Muscle of arm (tissue), 12 donors: Measurements from ENCODE around the gene INTS11. TPM values are rescaled to one million over a fixed set of nuclear protein-coding genes. Genes with fewer than 3 reads are reported as not detected.

ENCODE experiments used
- DNase-seq: peaks from one replicate; pipeline ENCODE4 v3.0.0-alpha.2; 2013
- polyA plus RNA-seq, 12 donors: library from polyadenylated mRNA; unstranded; fragments of 120-200 nt; gene quantifications; one replicate each; pipeline ENCODE4 v1.2.1, GENCODE V29; 2013; ENCODE audit not compliant: insufficient read length in 12 of 12

Gene INTS11
- polyA plus RNA-seq, 12 donors = 60.1 to 138 (median 75.5) TPM; not detected in 1

DNA sequence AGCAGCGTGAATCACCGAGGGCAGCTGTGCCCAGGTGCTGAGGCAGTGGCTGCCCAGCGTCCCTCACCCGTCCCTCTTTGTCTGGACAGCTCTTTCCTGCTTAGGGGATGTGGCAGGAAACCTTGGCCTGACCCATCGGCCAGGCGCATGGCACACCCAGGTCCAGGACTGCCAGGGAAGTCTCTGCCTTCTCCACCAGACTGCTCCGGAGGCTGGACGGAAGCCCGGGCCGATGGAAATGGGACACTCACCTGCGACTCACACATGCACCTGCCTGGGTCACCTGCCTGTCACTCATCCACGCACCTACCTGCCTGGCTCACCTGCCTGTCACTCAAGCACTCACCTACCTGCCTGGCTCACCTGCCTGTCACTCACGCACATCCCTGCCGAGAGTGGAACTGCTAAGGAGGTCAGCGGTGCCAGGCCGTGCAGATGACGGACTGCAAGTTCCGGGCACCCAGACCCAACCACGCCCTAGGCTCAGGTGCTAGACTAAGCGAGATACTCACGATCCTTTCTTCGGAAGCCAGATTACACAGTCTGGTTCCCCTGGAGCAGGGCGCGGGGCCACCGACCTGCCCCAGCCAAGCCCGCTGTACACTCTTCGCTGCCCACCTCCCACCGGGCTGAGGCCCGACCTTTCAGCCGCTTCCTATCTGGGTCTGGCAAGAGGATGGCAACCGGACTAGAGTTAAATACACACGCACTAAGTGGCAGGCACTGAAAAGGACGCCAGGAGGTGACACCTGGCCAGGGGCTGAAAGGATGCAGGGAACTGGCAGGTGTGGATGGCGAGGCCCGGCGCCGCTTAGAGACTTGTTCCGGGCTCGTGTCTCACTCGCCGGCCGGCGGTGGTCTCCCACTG is 51.9 kb downstream of the INTS11 start:
- DNase-seq = no peak

GRCh38 chr1:1270813-1271212 is 53.6 kb downstream of the INTS11 start:
- DNase-seq = no peak

GRCh38 chr1:1268284-1268682 is 56.2 kb downstream of the INTS11 start:
- no peak for DNase-seq

DNA sequence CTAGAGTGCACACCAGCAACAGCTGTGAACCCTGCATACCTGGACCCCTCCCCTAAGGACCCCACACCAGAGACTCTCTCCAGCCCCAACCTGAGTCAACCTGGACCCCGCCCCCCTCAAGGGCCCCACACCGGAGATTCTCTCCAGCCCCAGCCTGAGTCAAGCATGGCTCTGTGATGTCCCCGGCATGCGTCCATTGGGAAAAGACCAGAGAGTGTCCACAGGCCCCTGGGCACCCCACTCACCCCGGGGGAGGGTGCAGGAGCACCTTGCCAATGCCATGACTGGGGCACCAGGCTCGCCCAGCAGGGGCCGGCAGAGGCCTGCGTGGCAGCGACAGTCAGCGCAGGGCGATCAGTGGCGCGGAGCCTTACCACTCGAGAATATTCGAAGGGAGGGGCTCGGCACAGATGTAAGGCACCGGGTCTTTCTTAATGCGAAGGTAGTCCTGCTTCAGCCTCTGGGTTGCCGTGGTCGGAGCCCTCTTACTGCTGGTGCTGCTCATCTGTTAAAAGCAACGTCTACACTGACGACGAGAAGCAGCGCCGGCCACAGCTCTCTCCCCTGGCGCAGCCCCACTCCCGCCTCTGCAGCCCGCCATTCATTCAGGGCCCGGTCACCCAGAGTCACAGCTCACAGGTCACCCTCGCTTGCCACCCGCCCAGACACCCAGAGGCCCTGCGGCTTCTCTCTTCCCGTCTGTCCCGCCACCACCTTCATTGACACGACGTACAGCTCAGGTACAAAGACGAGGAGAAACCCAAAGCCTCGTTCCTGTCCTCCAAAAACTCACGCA is 56.8 kb downstream of the INTS11 start:
- DNase-seq = no peak

- no peak for DNase-seq
Measured at GRCh38 chr1:1264868-1265272, 59.6 kb downstream of the INTS11 start.

GRCh38 chr1:1264026-1264425 is 60.4 kb downstream of the INTS11 start:
- DNase-seq = no peak

DNA sequence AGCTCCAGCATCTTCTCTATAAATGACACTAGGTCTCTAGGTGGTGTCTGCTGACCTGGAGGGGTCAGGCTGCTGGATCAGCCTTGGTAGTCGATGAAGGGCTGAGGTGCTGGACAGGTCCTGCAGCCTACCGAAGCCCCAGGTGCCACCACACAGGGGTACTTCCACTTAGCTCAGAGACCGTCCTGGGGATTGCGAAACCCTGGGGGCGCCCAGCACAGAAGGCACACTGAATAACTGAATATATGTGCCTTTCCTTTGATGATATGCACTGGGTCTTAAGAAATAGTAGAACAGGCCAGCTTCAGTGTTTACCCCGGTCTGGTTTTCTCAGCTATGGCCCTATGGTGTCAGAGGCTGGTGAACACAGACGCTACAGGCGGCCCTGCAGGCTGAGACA is 61.7 kb downstream of the INTS11 start:
- no peak for DNase-seq

GRCh38 chr1:1262071-1262470 is 62.4 kb downstream of the INTS11 start:
- DNase-seq = no peak

Other genes starting within 250 kb of the INTS11 start
- gene C1orf159, start 208.6 kb downstream of the INTS11 start, polyA plus RNA-seq = 10 to 100 TPM in 1 of 12 donors, 1 to 10 TPM in 10, not detected in 1; 3.5 to 11.4 (median 5.6) TPM
- under 1 TPM in 7 of 12 donors, not detected in 5; 0.10 to 0.72 (median 0.33) TPM for gene TTLL10, start 150.8 kb downstream of the INTS11 start, polyA plus RNA-seq
- 1 to 10 TPM in 9 of 12 donors, under 1 TPM in 1, not detected in 2; 0.87 to 4.2 (median 2.6) TPM for gene TNFRSF18, start 118.1 kb downstream of the INTS11 start, polyA plus RNA-seq
- 1 to 10 TPM in 10 of 12 donors, not detected in 2; 1.1 to 2.5 (median 1.7) TPM for gene TNFRSF4, start 110.5 kb downstream of the INTS11 start, polyA plus RNA-seq
- gene SDF4, start 92.7 kb downstream of the INTS11 start, polyA plus RNA-seq = 100 to 1,000 TPM in 2 of 12 donors, 10 to 100 TPM in 9, not detected in 1; 71.1 to 160 (median 81.8) TPM
- 100 to 1,000 TPM in 1 of 12 donors, 10 to 100 TPM in 11; 12.3 to 155 (median 16.1) TPM for gene B3GALT6, start 92.4 kb downstream of the INTS11 start, polyA plus RNA-seq
- gene C1QTNF12, start 77.9 kb downstream of the INTS11 start, polyA plus RNA-seq = 1 to 10 TPM in 10 of 12 donors, not detected in 2; 2.0 to 5.4 (median 2.4) TPM
- gene UBE2J2, start 50.8 kb downstream of the INTS11 start, polyA plus RNA-seq = 10 to 100 TPM in 11 of 12 donors, not detected in 1; 28.1 to 52.6 (median 37.7) TPM
- 10 to 100 TPM in 1 of 12 donors, 1 to 10 TPM in 10, not detected in 1; 2.4 to 10.0 (median 4.3) TPM for gene SCNN1D, start 44.2 kb downstream of the INTS11 start, polyA plus RNA-seq
- gene ACAP3, start 16.7 kb downstream of the INTS11 start, polyA plus RNA-seq = 10 to 100 TPM in 11 of 12 donors, not detected in 1; 27.5 to 88.5 (median 36.2) TPM
- gene PUSL1, start 16.1 kb downstream of the INTS11 start, polyA plus RNA-seq = 1 to 10 TPM in 10 of 12 donors, not detected in 2; 3.3 to 8.0 (median 5.2) TPM
- gene CPTP, start 142 bp upstream of the INTS11 start, polyA plus RNA-seq = 10 to 100 TPM in 11 of 12 donors, not detected in 1; 10.5 to 22.7 (median 13.5) TPM
- gene TAS1R3, start 6.6 kb upstream of the INTS11 start, polyA plus RNA-seq = 1 to 10 TPM in 10 of 12 donors, not detected in 2; 1.0 to 4.6 (median 2.1) TPM
- 10 to 100 TPM in 11 of 12 donors, not detected in 1; 24.2 to 54.3 (median 33.0) TPM for gene DVL1, start 24.8 kb upstream of the INTS11 start, polyA plus RNA-seq
- gene MXRA8, start 33.9 kb upstream of the INTS11 start, polyA plus RNA-seq = 100 to 1,000 TPM in 2 of 12 donors, 10 to 100 TPM in 9, not detected in 1; 48.9 to 192 (median 66.7) TPM
- 10 to 100 TPM in 11 of 12 donors, not detected in 1; 42.4 to 71.8 (median 52.7) TPM for gene AURKAIP1, start 50.5 kb upstream of the INTS11 start, polyA plus RNA-seq
- 100 to 1,000 TPM in 11 of 12 donors, not detected in 1; 116 to 262 (median 151) TPM for gene CCNL2, start 74.7 kb upstream of the INTS11 start, polyA plus RNA-seq
- 100 to 1,000 TPM in 9 of 12 donors, 10 to 100 TPM in 2, not detected in 1; 96.9 to 118 (median 106) TPM for gene MRPL20, start 82.6 kb upstream of the INTS11 start, polyA plus RNA-seq
- 10 to 100 TPM in 10 of 12 donors, 1 to 10 TPM in 1, not detected in 1; 9.0 to 27.8 (median 13.8) TPM for gene ANKRD65, start 96.6 kb upstream of the INTS11 start, polyA plus RNA-seq
- 100 to 1,000 TPM in 1 of 12 donors, 10 to 100 TPM in 11; 37.0 to 205 (median 46.0) TPM for gene VWA1, start 111.0 kb upstream of the INTS11 start, polyA plus RNA-seq
- gene ATAD3C, start 125.0 kb upstream of the INTS11 start, polyA plus RNA-seq = 1 to 10 TPM in 1 of 12 donors, under 1 TPM in 9, not detected in 2; 0.33 to 2.8 (median 0.64) TPM
- gene ATAD3B, start 147.1 kb upstream of the INTS11 start, polyA plus RNA-seq = 10 to 100 TPM in 7 of 12 donors, 1 to 10 TPM in 4, not detected in 1; 5.7 to 50.0 (median 10.4) TPM
- gene ATAD3A, start 187.5 kb upstream of the INTS11 start, polyA plus RNA-seq = 10 to 100 TPM in 10 of 12 donors, 1 to 10 TPM in 1, not detected in 1; 8.6 to 27.8 (median 13.4) TPM
- gene TMEM240, start 216.0 kb upstream of the INTS11 start, polyA plus RNA-seq = 1 to 10 TPM in 10 of 12 donors, not detected in 2; 1.9 to 6.5 (median 3.5) TPM